Measurements from ENCODE around the gene MAGEA8.

DNA sequence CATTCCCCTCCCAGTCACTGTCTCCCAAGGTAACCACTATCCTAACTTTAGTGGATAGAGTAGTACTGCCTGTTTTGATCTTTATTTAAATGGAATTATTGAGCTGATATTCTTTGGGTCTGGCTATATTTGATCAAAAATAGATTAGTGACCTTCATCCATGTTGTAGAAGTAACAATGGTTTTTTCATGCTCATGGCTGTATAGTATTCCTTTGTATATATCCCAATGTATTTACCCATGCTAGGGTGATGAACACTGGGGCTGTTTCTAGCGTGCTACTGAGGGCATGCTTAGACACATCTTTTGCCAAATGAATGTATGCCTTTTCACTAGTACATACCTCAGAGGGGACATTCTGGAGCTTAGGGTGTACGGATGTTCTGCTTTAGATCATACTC lies 10.1 kb upstream of the MAGEA8 start:
- no peak for TF ChIP-seq CTCF (IDR thresholded peaks at IDR 0.05; ENCODE audit: insufficient read depth, low read depth, low read length)
- TF ChIP-seq EZH2 (IDR thresholded peaks at IDR 0.05; ENCODE audit: insufficient read depth, low read length) = no peak

All from astrocyte (in vitro differentiated cells and primary cell).